Measurements from ENCODE around the gene TBL1XR1. TPM values are rescaled to one million over a fixed set of nuclear protein-coding genes. Genes with fewer than 3 reads are reported as not detected.

The TBL1XR1 gene
- total RNA-seq, 6 experiments from 2014 or later: 32.6 to 80.6 (median 56.2) TPM

DNA sequence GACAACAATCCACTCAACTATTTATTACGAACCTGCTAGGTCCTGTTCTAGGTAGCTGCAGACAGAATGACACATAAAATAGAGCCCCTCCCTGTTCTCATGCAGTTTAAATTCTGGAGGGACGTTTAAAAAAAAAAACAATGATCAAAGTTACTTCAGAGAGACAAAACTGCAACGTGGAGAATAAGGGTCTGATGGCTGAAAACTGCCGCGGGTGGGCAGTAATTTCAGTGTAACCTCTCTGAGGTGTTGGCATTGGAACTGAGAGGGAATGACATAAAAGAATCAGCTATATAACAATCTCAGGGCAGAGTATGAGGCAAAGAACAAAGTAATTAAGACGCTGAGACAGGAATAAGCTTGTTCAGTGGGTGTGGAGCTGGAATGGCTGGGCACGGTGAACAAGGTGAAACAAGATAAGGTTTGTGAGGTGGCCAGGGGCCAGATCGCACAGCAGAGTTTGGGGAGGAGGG is 19.5 kb downstream of the TBL1XR1 start:
- no peaks in the 10 kb centered on the region for H3K9me3 ChIP-seq
- no peak overlapping the region for H3K4me3 ChIP-seq
- ATAC-seq (no peak), DNase-seq (no peak)
- 57% methylated on average over 8 of the region's 8 CpGs for WGBS (ENCODE audit: insufficient coverage, low coverage, low lambda C conversion rate, missing lambda C conversion rate)
- H3K27ac ChIP-seq: no peak overlapping the region
- peaks cover 0 to 7% (median 0%) of the 10 kb centered on the region in 4 donors for H3K4me1 ChIP-seq
- TF ChIP-seq, protein P1, sequence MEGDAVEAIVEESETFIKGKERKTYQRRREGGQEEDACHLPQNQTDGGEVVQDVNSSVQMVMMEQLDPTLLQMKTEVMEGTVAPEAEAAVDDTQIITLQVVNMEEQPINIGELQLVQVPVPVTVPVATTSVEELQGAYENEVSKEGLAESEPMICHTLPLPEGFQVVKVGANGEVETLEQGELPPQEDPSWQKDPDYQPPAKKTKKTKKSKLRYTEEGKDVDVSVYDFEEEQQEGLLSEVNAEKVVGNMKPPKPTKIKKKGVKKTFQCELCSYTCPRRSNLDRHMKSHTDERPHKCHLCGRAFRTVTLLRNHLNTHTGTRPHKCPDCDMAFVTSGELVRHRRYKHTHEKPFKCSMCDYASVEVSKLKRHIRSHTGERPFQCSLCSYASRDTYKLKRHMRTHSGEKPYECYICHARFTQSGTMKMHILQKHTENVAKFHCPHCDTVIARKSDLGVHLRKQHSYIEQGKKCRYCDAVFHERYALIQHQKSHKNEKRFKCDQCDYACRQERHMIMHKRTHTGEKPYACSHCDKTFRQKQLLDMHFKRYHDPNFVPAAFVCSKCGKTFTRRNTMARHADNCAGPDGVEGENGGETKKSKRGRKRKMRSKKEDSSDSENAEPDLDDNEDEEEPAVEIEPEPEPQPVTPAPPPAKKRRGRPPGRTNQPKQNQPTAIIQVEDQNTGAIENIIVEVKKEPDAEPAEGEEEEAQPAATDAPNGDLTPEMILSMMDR (IDR thresholded peaks at IDR 0.05): no peak
- no peak for TF ChIP-seq POLR2A (IDR thresholded peaks at IDR 0.05)
- intact Hi-C loops (cut with DNase I): no loop called here
- H3K27me3 ChIP-seq: no peaks in the 10 kb centered on the region
- H3K36me3 ChIP-seq: no peaks in the 10 kb centered on the region

DNA sequence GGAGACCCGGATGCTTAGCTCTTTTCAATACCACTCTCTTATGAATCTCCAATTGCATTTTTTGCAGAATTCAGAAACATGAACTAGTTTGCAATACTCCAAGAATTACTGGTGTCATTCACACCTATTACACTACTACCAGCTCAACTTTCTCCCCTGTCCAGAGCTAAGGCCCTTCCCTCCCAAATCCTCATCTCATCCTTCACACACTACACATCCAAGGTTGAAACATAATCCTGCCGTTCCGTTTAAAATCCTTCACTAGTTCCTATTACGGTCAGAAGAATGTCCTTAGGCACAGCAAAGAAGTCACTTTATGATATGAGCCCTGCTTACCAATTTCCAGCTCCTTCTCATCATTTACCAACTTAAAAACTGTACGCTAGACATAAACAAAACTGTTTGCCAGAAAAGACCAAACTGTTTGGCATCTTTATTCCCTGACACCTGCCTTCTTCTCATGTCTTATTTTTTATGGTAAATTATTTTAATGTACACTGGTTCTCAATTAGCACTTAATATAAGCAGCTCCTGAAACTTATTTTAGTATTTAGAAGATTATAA is 22.6 kb downstream of the TBL1XR1 start:
- H3K9me3 ChIP-seq: no peaks in the 10 kb centered on the region
- TF ChIP-seq, protein P1 (IDR thresholded peaks at IDR 0.05): no peak
- no peak for TF ChIP-seq POLR2A (IDR thresholded peaks at IDR 0.05)
- intact Hi-C loops (cut with DNase I): no loop called here
- 77% methylated on average over 5 of the region's 5 CpGs for WGBS (ENCODE audit: insufficient coverage, low coverage, low lambda C conversion rate, missing lambda C conversion rate)
- ATAC-seq (no peak), DNase-seq (no peak)
- H3K4me1 ChIP-seq: no peaks in the 10 kb centered on the region
- H3K4me3 ChIP-seq: no peak overlapping the region
- H3K36me3 ChIP-seq: no peaks in the 10 kb centered on the region
- H3K27ac ChIP-seq: no peak overlapping the region
- no peaks in the 10 kb centered on the region for H3K27me3 ChIP-seq

DNA sequence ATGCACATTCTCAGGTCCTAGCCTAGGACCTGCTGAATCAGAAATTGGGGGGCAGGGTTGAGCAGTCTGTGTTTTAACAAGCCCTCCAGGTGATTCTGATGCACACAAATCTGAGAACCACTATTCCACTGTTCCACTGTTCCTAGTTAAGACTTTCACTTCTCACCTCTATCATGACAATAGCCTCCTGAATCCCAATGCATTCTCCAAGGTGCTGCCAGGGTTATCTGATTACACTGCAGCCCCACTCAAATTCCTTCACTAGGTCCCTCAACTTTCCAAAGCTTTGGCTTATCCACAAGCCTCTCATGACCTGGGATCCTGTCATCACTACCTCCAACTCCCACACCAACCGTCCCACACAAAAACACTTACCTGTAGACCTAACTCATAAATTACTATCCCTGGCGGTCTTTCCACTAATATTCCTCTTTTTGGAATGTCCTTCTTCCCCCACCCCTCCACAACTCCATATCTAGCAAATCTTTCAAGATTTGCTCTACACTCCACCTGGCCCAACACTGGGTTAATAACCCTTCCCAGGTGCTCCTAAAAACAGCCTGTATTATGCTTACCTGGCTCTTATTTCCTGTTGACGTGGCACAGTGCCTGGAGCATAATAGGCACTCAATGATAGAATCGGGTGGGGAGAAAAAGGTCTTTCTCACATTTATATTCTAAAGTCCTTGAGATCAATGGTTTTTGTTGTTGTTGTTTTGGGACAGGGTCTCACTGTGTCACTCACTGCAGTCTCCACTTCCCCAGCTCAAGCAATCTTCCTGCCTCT is 27.2 kb downstream of the TBL1XR1 start:
- intact Hi-C loops (cut with DNase I): no loop called here
- H3K27ac ChIP-seq: no peak overlapping the region
- DNase-seq: no peak
- no peaks in the 10 kb centered on the region for H3K9me3 ChIP-seq
- H3K4me1 ChIP-seq: no peaks in the 10 kb centered on the region
- no peaks in the 10 kb centered on the region for H3K27me3 ChIP-seq
- WGBS (ENCODE audit: insufficient coverage, low coverage, low lambda C conversion rate, missing lambda C conversion rate): 82% methylated on average over 4 of the region's 4 CpGs
- H3K36me3 ChIP-seq: no peaks in the 10 kb centered on the region
- TF ChIP-seq POLR2A (IDR thresholded peaks at IDR 0.05): no peak
- TF ChIP-seq, protein P1 (IDR thresholded peaks at IDR 0.05): no peak
- H3K4me3 ChIP-seq: no peak overlapping the region
- no peak for ATAC-seq

DNA sequence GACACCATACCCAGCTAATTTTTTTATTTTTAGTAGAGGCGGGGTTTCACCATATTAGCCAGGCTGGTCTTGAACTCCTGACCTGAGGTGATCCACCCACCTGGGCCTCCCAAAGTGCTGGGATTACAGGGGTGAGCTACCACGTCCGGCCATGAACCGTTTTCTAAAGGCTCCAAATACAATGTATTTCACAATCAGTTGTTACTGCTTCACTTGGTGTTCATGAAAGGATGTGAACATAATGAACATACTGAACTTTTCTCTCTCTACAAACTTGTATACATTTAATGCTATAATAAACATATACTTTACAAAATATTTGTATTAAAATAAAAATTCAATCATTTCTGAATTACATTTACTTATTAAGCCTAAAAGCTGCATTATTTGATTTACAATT is 28.9 kb downstream of the TBL1XR1 start:
- ATAC-seq: no peak
- Histone ChIP-seq H3K27ac (no peak overlapping the region), H3K4me1 (no peaks in the 10 kb centered on the region), H3K4me3 (no peak overlapping the region), H3K27me3 (no peaks in the 10 kb centered on the region), H3K9me3 (no peaks in the 10 kb centered on the region), H3K36me3 (no peaks in the 10 kb centered on the region)
- 93% methylated on average over 4 of the region's 4 CpGs for WGBS (ENCODE audit: insufficient coverage, low coverage, low lambda C conversion rate, missing lambda C conversion rate)
- no peak for TF ChIP-seq POLR2A (IDR thresholded peaks at IDR 0.05)
- TF ChIP-seq, protein P1 (IDR thresholded peaks at IDR 0.05): no peak
- intact Hi-C loops (cut with DNase I): no loop called here
- no peak for DNase-seq
